Activated gamma-delta T cell treated with Interleukin-2 at 50 U/mL for 16 hours (primary cell): ENCODE data around the gene IGFBPL1.
"Not testable (repeated sequence)": the region's sequence is repeated elsewhere in the genome, so short reads cannot be mapped to it uniquely, and the experiment has no call there.

ENCODE experiments used
- DNase-seq: peaks from one replicate; pipeline ENCODE4 v3.0.0-alpha.2; 2020

IGFBPL1 gene

GRCh38 chr9:38395653-38396370 is 28.4 kb downstream of the IGFBPL1 start:
- no peak for DNase-seq

- DNase-seq: no peak
Measured at GRCh38 chr9:38394416-38394815, 29.8 kb downstream of the IGFBPL1 start.

- DNase-seq: no peak
Measured at GRCh38 chr9:38393128-38393796, 31.0 kb downstream of the IGFBPL1 start.

GRCh38 chr9:38392235-38393127 is 31.8 kb downstream of the IGFBPL1 start, which contains the start of gene ALDH1B1:
TSS of gene ALDH1B1 (plus strand) at chr9:38392702. CDS start at chr9:38395749, 3,047 bp downstream.
- peak; percentile 63 for DNase-seq

GRCh38 chr9:38391278-38392118 is 32.8 kb downstream of the IGFBPL1 start:
- DNase-seq: no peak

GRCh38 chr9:38390851-38391250 is 33.4 kb downstream of the IGFBPL1 start:
- no peak for DNase-seq

- DNase-seq: no peak
Measured at GRCh38 chr9:38390442-38390841, 33.8 kb downstream of the IGFBPL1 start.

GRCh38 chr9:38389313-38389712 is 34.9 kb downstream of the IGFBPL1 start:
- DNase-seq: no peak

GRCh38 chr9:38388283-38389223 is 35.7 kb downstream of the IGFBPL1 start:
- DNase-seq: no peak

GRCh38 chr9:38387751-38388150 is 36.5 kb downstream of the IGFBPL1 start:
- no peak for DNase-seq

- DNase-seq: no peak
Measured at GRCh38 chr9:38387066-38387465, 37.2 kb downstream of the IGFBPL1 start.

- DNase-seq: no peak
Measured at GRCh38 chr9:38386319-38386895, 37.8 kb downstream of the IGFBPL1 start.

- no peak for DNase-seq
Measured at GRCh38 chr9:38385896-38386295, 38.4 kb downstream of the IGFBPL1 start.

GRCh38 chr9:38384990-38385848 is 39.0 kb downstream of the IGFBPL1 start:
- DNase-seq: no peak

- no peak for DNase-seq
Measured at GRCh38 chr9:38382141-38382540, 42.1 kb downstream of the IGFBPL1 start.

- DNase-seq: no peak
Measured at GRCh38 chr9:38380872-38381534, 43.3 kb downstream of the IGFBPL1 start.

- DNase-seq: no peak
Measured at GRCh38 chr9:38380230-38380871, 43.9 kb downstream of the IGFBPL1 start.

GRCh38 chr9:38377336-38378083 is 46.7 kb downstream of the IGFBPL1 start:
- not testable (repeated sequence) for DNase-seq
